CD4-positive, alpha-beta T cell treated with Interferon gamma for 1 hour (primary cell): Measurements from ENCODE around the gene LPCAT1.
"Not testable (repeated sequence)": the region's sequence is repeated elsewhere in the genome, so short reads cannot be mapped to it uniquely, and the experiment has no call there.

Experiments used
- DNase-seq: peaks from one replicate; pipeline ENCODE4 v3.0.0-alpha.2; 2020

The LPCAT1 gene

DNA sequence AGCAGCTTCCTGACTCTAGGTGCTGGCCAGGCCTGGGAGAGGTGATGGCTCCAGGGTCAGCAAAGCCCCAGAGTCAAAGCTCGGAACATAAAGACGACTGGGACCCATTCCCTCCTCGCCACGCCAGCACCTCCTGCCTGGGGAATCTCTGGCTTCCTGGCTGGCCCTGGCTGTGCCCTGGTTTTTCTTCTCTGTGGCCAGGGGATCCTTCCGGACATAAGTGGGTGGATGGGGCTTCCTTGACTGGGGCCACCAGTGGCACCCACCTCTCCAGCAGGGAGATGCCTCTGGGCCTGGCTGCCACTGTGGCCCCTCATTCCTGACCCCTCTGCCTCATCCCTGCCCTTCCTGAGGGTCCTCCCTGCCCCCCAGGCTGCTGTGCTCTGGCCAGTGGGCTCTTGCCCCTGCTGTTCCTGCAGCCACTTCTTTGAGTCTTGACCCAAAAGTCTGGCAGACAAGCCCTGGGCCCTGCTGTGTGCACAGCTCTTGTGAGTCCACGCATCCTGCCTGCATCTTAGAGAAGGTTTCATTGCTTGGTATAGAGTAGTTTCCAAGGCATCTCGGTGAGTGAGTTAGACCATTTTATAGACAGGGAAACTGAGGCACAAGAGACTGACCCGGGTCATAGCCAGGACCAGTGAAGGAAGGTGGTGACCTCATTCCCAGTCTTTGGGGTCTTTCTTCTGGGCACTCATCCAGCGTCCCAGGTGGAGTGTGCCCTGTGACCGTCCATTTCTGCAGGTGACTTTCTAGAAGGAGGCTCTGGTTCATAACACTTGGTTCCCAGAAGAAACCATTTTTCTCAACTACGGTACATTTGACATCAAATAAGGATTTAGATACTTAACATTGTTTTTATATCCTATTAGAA lies 17.3 kb upstream of the LPCAT1 start:
- DNase-seq: no peak

DNA sequence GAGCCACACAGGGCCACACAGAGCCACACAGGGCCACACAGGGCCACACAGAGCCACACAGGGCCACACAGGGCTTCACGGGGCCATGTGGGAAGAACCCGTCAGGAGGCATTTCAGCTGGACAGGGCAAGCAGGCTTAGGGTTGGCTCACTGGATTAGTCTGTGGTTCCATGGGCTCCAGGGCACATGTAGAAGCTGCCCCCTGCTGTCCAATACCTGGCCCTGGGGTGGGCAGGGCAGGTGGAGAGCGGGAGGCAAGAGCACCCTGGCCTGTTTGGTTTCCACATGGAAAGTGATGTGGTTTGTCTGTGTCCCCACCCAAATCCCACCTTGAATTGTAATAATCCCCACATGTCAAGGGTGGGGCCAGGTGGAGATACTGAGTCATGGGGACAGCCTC lies 16.4 kb upstream of the LPCAT1 start:
- peak; percentile 40 for DNase-seq

DNA sequence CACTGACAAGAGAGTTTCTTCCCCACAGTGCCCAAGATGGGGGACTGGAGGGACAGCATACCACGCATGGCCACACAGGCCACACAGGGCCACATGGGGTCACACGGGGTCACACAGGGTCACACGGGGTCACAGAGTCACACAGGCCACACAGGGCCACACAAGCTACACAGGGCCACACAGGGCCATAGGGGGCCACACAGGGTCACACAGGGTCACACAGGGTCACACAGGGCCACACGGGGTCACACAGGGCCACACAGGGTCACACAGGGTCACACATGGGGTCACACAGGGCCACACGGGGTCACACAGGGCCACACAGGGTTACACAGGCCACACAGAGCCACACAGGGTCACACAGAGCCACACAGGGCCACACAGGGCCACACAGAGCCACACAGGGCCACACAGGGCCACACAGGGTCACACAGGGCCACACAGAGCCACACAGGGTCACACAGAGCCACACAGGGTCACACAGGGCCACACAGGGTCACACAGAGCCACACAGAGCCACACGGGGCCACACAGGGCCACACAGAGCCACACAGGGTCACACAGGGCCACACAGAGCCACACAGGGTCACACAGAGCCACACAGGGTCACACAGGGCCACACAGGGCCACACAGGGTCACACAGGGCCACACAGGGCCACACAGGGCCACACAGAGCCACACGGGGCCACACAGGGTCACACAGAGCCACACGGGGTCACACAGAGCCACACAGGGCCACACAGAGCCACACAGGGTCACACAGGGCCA lies 15.8 kb upstream of the LPCAT1 start:
- not testable (repeated sequence) for DNase-seq

DNA sequence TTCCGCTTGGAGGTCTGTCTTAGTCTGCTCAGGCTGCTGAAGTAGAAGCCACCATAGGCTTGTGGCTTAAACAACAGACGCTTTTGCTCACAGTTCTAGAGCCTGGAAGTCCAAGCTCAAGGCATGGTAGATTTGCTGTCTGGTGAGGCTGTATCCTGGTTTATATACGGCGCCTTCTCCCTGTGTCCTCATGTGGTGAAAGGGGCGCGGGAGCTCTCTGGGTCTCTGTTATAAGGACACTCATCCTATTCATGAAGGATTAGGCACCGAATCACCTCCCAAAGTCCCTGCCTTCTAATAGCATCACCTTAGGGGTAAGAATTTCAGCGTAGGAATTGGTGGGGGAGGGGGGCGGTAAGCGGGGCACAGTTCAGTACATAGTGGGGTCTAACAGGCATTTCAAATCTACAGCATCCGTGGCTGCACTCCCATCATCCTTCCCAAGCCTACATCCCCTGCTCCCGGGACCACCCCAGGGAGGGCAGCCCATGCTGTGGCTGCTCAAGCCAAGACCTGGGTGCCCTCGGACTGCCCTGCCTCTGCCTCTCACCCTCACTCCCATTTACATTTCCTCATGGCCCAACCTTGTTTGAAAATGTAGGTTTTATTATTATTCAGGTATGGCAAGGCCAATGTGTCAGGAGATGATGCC lies 15.1 kb upstream of the LPCAT1 start:
- DNase-seq: no peak

DNA sequence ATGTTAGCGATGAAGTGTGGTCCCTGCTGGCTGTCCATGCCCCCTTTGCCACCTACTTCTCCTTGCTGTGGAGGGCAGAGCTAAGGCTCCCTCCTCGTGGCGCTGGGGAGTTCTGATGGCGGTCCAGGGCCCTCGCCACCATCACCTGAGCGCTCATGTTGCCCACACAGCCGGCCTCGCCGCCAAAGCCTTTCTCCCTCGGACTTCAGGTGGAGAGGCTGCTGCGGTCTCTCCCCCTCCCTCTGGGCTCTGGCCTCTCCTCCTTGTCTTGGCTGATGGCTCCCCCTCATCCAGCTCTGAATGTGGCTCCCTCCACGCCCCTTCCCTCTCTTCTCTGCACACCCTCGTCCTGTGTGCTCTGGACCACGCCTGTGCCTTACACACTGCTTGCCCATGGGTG lies 14.5 kb upstream of the LPCAT1 start:
- DNase-seq: no peak

DNA sequence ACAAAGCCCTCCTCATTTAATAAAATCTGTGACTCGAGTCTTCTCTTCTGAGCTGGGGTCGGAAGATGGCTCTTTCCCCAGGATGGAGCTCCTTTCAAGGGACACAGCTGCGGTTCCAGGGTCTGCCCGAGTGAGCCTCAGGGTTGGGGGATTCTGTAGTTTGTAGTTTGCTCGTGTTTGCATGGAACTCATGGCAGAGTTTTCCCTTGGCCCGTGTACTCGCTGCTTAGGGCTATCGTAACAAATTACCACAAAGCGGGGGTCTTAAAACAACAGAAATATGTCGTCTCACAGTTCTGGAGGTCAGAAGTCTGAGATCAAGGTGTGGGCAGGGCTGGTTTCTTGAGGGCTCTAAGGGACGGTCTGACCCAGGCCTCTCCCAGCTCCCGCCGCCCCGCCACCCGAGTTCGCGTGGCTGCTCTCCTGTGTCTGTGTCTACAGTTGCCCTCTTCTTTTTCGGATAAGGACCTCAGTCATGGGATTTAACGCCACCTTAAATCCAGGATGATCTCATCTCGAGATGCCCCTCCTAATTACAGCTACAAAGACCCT lies 13.9 kb upstream of the LPCAT1 start:
- no peak for DNase-seq

DNA sequence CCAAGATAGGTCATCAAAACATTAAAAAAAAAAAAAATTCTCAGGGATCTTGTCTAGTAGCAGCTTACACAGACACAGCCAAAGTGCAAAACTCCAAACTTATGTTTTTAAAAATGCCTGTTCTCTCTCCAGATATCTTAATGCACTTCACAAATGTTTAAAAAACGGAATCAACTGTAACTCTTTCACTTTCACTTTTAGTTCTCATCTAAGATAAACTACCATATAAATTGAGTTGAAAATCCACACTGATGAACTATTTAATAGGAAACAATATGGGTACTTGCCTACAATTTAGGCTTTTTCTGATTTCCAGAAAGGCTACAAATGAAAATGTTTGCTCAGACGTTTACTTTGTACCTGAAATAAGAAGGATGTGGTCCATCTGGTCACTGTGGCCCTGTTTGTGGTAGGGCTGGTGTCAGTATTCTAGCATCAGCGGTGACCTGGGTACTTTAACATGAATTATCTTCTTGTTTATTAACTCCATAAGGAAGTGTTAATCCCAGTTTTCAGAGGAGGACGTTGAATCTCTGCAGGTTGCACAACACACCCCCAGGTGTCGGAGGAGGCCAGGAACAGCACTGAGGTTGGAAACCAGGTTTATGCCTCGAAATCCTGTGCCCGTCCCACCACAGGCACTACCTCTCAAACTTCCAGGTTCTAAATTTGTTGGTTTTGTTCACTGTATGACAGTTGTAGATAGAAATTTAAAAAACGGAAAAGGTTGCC lies 13.3 kb upstream of the LPCAT1 start:
- no peak for DNase-seq

DNA sequence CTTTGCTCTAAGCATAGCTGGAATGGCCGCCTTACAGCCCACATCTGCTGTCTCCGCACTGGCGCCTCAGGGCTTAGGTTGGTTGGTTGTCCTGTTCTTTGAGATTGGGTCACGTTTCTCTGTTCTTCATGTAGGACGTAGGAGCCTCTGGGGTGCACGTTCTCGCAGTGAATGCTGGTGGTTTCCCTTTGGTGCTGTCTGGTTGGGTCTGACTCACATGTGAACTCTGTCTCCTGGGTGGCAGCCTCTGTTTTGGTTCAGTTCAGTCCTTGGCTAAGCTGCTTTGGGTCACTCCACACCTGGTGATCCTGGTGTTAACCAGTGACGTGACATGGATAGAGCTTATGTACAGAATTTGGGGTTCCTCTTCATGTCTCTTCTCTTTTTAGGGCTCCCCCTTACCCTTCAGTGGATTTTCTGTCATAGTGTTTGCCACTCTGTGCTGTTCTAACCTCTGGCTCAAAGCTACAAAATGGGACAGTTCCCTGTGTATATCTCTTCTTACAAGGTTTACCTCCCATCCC lies 12.6 kb upstream of the LPCAT1 start:
- DNase-seq: peak; percentile 83

DNA sequence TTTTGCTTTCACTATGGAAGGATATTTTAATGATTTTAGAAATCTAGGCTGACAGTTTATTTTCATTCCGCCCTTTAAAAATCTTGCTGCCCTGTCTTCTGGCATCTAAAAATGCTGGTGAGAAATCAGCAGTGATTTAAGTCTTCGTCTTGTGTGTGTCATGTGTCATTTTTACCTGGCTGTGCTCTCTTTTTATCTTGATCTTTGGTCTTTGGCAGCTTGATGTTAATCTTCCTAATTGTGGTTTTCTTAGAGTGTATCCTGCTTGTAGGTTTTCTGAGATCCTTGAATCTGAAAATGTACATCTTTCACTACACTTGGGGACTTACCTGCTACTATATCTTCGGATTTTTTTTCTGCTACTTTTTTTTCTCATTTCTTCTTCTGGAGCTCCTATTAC lies 11.9 kb upstream of the LPCAT1 start:
- no peak for DNase-seq

DNA sequence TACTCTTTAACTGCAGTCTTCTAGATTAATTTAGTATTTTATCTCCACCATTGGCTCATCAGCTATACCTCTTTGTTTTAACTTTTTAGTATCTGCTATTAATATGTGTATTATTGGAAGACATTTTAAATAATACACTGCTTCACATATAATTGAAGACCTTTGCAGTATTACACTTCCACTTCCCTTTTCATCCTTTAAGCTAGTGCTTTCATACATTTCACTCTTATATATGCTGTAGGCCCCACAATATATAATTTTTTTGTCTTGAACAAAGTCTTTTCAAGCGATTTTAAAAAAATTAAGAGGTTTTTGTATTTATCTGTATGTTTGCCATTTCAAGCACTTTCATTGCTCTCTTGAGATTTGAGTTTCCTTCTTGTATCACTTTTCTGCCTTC lies 8.6 kb upstream of the LPCAT1 start:
- no peak for DNase-seq

DNA sequence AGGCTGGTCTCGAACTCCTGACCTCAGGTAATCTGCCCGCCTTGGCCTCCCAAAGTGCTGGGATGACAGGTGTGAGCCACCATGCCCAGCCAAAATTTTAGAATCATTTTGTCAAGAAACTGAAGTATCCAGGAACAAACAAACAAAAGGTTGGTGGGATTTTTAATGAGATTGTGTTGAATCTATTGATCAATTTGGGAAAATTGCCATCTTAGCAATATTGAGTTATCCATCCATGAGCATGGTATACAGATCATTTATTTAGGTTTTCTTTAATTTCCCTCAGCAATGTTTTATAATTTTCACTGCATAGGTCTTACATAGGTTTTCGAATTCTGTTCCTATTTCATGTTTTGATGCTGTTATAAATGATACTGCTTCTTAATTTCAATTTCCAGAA lies 5.7 kb upstream of the LPCAT1 start:
- no peak for DNase-seq

DNA sequence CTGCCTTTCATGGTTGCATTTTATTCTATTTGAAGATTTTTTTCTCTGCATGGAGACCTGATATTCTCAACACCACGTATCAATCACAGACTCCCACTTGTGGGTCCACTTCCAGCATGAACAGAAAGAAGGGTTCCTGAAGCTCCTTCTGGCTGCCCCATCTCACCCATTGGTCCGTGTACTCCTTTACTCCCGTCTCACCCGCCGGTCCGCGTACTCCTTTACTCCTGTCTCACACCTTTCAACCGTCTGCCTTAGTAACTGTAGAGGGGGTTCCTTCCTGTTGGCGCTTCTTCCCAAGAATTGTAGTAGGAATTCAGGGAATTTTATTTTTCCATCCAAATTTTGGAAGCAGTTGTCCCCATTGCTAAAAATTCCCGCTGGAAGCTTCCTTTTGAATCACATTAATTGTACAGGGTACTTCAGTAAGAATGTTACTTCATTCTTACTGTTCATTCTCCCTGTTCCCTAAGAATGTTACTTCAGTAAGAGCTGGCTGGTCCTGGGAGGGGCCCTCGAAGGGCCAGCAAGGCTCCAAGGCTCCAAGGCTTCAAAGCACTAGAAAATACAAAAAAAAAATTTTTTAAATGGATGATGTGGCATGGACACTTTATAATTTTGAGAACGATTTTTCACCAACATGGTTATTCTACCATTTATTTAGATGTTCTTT lies 3.9 kb upstream of the LPCAT1 start:
- DNase-seq: no peak

DNA sequence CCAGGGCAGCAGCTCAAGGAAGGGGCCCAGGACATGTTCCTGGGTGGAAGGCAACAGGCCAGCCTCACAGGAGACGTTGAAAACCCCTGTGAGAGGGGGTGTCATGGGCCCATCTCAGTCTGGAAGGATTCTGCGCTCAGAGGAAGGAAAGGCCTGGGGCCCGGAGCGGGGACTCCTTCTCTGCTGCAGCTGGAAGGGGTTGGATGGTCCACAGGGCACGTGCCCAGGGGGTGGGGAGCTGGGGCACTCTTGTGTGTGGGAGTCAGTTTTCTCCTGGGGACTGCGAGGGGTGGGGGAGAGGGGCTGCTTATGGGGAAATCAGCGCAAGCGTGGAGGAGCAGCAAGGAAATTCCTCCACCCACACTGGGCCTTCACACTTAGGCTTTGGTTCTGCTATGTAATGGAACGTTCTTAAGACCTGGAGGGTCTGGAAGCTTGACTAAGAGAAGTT lies 2.9 kb upstream of the LPCAT1 start:
- DNase-seq: no peak

DNA sequence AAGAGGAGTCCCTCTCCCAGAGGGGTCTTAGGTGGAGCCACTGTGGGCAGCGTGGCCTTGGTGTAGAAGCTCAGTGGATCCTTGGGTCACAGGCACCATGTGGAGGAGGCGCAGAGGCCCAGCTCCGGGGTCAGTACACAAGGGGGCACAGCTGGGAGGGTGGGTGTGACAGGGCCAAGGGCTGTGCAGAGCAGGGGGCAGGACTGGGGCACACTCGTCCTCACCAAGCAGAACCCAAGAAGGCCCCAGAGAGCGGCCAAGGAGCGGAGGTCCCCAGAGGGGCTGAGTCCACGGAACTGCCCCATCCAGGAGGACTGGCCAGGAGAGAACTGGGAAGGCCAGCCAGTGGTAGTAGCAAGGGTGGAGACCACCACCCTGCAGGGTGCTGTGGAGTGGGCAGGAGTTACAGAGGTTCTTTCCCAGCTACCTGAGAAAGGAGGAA lies 2.5 kb upstream of the LPCAT1 start:
- no peak for DNase-seq

DNA sequence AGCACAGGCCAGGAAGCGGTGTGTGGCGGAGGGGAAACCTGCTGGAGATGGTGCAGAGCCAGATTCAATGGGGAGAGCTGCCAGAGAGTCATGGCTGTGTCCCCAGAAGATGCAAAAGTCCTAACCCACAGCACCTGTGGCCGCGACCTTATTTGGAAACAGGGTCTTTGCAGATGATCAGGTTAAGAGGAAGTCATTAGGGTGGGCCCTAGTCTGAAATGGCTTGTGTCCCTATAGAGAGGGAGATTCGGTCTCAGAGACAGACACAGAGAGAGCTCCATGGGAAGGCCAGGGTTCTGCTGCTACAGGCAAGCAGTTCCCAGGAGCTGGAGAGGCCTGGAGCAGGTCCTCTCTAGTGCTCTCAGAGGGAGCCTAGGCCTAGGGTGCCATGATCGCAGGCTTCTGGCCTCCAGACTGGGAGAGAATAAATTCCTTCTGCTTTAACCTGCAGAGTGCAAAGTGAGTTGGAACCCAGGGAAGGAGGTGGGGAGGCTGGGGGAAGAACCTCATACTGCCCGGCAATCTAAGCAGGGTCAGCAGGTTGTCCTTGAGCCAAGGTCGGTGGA lies 1.9 kb upstream of the LPCAT1 start:
- no peak for DNase-seq

DNA sequence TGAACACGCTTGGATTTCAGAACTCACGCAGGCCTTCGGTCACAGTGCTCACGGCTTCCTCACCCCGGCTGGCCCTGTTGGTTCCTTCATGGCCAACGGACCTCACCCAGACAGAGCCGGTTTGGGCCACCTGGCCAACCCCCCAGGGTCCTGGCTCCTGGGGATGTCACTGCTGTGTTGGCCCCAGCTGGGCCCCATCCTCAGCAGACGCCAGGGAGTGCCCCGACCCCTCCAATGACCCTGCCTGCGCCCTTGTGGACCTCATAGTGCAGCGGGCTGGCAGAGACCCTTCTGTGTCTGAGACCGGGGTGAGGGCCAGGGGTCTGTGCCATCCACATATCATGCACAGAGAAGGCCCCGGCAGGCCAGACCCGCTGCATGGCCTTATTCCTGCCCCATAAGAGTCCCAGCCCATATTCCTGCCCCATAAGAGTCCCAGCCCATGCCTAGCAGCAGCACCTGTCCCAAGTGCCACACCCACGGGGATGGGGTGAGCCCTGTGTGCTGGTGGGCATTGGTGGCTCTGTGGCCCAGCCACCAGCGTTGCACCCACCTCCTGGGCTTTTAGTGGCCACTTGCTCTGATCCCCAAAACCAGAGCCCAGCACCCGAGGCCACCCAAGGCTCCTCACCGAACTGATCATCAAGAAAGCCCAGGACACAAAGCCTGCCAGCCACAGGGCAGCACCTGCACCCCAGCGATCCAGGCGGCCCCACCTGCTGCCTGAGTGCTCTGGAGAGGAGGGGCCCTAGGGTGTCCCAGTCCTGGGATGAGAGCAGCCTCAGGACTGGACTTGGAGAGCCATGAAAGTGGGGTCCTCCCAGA lies 1.3 kb upstream of the LPCAT1 start:
- no peak for DNase-seq

DNA sequence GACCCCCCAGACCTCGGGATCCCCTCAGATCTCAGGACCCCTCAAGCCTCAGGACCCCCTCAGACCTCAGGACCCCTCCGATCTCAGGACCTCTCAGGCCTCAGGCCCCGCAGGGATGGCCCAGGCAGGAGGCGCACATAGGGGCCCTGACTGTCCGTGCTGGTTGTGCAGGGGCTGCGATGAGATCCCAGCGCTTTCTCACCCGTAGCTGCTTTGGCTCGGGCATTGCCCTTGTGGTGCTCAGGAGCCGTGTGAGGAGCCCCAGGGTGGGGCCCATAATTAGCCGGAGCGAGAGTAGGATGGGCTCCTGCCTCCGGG lies 680 bp upstream of the LPCAT1 start:
- no peak for DNase-seq

DNA sequence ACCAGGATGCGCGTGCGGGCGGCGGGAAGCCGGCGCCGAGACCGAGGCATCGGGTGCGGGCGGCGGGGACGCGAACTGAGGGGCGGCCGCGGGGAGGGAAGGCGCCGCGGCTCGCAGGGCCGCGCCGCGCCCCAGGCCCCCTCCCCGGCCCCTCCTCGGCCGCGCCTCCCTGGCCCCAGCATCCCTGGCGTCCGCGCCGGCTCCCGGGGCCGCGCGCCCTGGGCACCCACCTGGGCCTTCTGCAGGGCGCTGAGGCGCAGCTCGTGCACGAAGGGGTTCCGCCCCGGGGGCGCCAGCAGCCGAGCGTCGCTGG lies 324 bp downstream of the LPCAT1 start:
- DNase-seq: no peak

DNA sequence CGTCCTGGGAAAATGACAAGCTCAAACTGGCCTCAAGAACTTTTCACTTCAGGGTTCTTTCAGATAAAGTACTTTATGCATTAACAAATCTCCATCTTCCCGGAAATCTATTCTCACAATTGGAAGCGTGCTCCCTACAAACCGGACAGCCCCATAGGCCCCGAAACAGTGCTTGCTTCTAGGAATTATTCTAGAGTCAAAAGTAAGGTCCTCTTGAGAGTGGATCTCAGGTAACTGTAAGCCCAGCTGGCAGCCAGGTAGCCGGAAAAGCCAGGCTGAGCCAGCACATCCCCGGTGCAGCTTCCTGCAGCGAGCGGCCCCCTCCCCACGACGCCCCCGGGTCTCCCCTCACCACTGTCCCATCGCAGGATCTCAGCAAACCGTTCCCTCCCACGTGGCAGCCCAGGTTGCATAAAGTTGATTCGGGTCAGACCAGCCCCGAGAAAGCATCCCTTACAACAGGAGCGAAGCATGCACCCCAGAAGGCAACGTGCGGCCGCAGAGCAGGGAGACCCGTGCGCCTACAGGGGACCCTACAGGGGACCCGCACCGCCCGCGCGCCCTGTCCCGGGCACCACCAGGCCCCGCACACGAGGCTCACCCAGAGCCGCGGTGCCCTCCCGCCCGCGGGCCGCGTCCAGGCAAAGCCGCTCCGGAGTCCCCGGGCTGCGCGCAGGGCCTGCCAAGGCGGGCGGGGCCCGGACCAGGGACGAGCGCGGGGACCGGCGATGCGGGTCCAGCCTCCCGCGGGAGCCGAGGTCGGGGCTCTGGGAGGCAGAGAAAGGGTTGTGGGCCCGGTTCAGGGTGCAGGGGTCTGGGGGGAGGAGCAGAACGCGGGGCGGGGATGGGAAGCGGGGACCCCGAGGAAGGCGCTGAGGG lies 920 bp downstream of the LPCAT1 start:
- DNase-seq: no peak
